Adrenal gland (tissue), 5 donors: ENCODE data around the gene CRTC3.

Experiments
- CTCF ChIP-seq, 6 experiments: fragments of 450-650 bp in 4 of 6; fragments of 200-600 bp in 2 of 6; sonication (generic) in 1 of 6; IDR thresholded peaks; 1 replicate in 5 of 6; 2 replicates in 1 of 6; pipeline versions ENCODE4 v1.5.1 to v1.8.0; 2016 to 2021; ENCODE audit warnings: antibody characterized with exemption in 6 of 6, mild to moderate bottlenecking in 2 of 6, moderate library complexity in 1 of 6
- POLR2A ChIP-seq, 2 donors: fragments of 450-650 bp; IDR thresholded peaks; one replicate each; pipeline ENCODE4 v1.6.1; 2017; ENCODE audit warnings: antibody characterized with exemption in 2 of 2, mild to moderate bottlenecking in 2 of 2, moderate library complexity in 1 of 2
- donor health status: DM: no; HTN: no; CAD: no.

GRCh38 chr15:90547540-90547939, 17.8 kb downstream of the CRTC3 start:
- TF ChIP-seq CTCF (IDR thresholded peaks at IDR 0.05) (no peak), POLR2A (IDR thresholded peaks at IDR 0.05) (no peak)
